Forelimb muscle (tissue), 1 donor: ENCODE measurements around the gene ARID1A. TPM values are rescaled to one million over a fixed set of nuclear protein-coding genes. Genes with fewer than 3 reads are reported as not detected.
"Not testable (repeated sequence)": the region's sequence is repeated elsewhere in the genome, so short reads cannot be mapped to it uniquely, and the experiment has no call there.

Source experiments
- DNase-seq: peaks from one replicate; pipeline ENCODE4 v3.0.0-alpha.2; 2013; ENCODE audit warnings: low read depth
- polyA plus RNA-seq: library from polyadenylated mRNA; unstranded; fragments of 120-200 nt; gene quantifications from one replicate; pipeline ENCODE4 v1.2.1, GENCODE V29; 2013; ENCODE audit not compliant: insufficient read length

The ARID1A gene
- polyA plus RNA-seq, 1 donor: 41.5 TPM

DNA sequence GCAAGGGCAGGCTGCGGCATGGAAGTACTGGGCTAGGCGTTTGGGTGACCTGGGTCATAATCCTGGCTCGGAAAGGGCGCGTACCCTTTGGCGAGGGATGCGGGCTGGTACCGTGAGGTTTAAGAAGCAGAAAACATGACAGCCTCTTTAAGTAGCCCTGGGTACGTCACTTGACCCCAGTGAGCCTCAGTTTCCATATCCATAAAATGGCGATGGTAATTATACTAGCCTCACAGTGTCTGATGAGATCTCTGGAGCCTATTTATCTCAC lies 92.6 kb downstream of the ARID1A start:
- no peak for DNase-seq

DNA sequence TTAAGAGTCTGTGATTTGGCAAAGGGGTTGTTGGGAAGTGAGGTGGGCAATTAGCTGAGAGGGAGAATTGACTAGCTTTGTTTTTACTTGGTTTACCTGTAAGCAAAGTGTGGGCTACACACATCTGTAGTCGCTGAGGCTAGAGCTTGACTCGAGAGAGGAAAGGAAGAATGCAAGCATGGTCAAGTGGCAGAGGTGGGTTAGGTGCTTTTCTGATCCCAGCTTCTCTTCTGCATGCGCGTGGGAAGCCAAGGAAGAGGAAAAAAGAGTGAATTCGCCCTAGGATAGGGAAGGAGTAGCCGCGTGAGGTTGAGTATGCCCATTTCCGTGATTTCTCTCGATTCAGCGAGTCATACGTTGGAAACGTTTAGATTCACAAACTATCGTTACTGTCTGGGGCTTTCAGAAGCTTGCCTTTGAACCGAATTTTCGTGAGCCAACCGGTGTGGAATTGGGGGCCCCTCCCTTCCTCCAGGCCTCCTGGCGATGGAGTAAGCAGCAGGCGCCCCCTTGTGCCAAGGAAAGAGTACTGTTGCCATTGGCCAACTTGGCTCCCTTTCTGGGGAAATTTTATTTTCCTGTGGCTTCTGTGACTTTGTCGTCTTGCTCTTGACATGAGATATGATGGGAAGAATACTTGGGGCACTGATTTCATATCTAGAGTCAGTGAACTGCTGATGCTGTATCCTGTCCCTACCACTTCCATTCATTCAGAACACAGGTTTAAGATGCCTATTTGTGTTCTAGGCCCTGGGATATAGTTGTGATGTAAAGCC lies 93.2 kb downstream of the ARID1A start:
- DNase-seq: no peak

GRCh38 chr1:26789612-26789865 lies 93.7 kb downstream of the ARID1A start:
- DNase-seq: no peak

GRCh38 chr1:26789931-26790330 lies 94.1 kb downstream of the ARID1A start:
- DNase-seq: no peak

GRCh38 chr1:26790551-26790953 lies 94.7 kb downstream of the ARID1A start:
- DNase-seq: no peak

DNA sequence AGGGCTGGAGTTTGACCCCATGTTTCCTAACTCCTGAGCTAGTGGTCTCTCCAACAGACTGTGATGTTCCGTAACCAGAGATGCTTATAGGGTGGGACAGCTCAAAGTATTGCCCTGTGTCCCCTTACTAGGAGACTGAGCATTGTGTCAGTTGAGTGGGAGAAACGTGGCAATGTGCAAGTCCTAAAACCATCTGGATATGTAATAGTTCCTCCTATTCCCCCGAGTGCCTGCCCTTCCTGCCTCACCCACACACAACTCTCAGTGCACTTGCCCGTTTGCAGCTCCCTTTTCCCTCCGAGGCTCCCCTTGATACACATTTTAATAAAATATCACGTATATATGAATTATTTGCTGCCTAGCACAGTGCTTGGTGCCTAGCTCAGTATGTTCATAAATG lies 95.3 kb downstream of the ARID1A start:
- no peak for DNase-seq

GRCh38 chr1:26791626-26792025 lies 95.8 kb downstream of the ARID1A start:
- no peak for DNase-seq

DNA sequence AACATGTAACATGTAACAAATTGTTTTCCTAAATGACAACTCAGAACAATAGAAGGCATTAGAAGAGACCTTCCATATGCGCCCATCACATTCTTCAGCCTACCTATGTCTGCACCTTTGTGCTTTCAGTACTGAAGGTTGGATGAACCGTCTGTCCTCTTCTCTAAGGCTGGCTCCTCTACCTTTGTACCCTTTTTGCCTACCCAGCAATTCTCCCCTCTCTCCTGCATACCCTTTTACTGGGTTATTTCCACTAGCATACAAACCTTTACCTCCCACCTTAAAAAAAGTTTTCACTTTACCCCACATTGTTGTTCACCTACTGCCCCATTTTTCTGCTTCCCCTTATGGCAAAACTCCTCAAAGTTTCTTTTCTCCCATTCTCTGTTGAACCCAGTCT lies 97.1 kb downstream of the ARID1A start:
- no peak for DNase-seq

- no peak for DNase-seq
These were observed 98.6 kb downstream of the ARID1A start for GRCh38 chr1:26794391-26794790.

DNA sequence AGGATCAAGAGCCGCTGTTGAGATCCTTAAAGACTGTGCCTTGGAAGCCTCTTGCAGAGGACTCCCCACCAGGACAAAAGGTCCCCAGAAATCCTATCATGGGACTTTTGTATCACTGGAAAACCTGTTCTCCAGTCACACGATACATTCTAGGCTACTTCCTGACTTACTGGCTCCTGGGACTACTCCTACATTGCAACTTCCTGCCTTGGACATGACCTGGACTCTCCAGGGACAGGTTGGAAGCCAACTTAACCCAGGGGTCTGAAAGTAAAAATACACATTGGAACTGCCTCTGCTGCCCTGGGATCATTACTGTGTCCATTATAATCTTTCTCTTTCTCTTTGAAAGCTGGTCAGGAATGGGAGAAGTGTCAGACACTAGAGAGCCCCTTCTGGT lies 101.8 kb downstream of the ARID1A start:
- DNase-seq: no peak

- DNase-seq: no peak
These were observed 103.8 kb downstream of the ARID1A start for GRCh38 chr1:26799479-26800142.

GRCh38 chr1:26803932-26804331 lies 108.1 kb downstream of the ARID1A start:
- DNase-seq: not testable (repeated sequence)

GRCh38 chr1:26810105-26810504 lies 114.3 kb downstream of the ARID1A start:
- not testable (repeated sequence) for DNase-seq

DNA sequence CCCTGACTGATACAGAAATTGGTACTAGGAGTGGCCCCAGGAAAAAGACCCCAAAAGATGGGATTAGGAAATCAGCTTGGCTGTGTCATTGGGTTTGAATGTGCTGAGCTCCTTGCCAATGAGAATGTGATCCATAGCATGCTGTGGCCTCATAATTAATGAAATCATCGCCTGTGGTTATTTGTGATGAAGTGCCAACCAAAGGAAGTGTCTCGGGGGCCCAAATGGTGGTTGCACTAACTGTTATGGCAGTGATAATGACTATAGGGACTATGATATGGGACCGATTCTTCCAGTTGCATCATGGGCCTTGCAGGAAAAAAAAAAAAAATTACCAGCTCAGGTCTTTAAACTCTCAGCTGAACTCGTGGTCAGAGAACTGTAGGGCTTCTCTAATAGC lies 115.2 kb downstream of the ARID1A start:
- DNase-seq: no peak

DNA sequence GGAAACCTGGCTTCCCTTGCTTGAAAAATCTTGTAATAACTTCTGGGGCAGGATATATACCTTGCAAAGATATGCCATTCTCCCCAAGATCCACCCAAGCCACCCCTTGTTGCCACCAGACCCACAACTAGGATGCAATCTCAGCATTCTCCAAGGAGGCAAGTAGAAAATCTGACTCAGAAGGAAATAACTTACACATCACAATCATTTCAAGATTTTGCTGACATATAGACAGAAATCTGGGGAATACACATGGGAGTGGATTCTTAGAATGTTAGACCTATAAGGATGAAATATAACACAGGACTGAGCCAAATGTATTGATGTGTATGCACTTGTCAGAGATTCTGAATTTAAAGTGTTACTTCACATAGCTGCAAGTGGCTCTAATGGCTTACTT lies 115.9 kb downstream of the ARID1A start:
- DNase-seq: no peak

DNA sequence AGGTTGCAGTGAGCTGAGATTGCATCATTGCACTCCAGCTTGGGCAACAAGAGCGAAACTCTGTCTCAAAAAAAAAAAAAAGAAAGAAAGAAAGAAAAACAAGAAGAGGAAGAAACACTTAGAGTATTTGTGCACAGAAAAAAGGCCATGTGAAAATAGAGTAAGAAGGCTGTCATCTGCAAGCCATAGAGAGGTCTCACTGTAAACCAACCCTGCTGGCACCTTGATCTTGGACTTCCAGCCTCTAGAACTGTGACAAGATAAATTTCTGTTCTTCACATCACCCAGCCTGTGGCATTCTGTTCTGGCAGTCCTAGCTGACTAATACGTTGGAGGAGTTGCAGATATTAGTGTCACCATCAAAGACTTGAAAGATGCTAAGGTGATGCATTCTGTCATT lies 118.6 kb downstream of the ARID1A start:
- DNase-seq: no peak

DNA sequence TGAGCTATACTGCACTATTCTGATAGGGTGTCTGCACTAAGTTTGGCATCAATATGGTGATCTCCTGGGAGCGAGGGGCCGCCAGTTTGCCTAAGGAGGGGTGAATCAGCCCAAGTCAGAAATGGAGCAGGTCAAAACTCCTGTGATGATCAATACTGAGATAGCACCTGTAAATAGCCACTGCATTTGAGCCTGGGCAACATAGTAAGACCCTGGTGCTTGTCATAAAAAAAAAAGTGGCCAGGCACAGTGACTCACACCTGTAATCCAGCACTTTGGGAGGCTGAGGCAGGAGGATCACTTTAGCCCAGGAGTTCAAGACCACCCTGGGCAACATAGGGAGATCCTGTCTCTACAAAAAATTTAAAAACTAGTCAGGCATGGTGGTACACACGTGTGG lies 119.1 kb downstream of the ARID1A start:
- DNase-seq: no peak

- no peak for DNase-seq
These were observed 125.0 kb downstream of the ARID1A start for GRCh38 chr1:26820784-26821269.

DNA sequence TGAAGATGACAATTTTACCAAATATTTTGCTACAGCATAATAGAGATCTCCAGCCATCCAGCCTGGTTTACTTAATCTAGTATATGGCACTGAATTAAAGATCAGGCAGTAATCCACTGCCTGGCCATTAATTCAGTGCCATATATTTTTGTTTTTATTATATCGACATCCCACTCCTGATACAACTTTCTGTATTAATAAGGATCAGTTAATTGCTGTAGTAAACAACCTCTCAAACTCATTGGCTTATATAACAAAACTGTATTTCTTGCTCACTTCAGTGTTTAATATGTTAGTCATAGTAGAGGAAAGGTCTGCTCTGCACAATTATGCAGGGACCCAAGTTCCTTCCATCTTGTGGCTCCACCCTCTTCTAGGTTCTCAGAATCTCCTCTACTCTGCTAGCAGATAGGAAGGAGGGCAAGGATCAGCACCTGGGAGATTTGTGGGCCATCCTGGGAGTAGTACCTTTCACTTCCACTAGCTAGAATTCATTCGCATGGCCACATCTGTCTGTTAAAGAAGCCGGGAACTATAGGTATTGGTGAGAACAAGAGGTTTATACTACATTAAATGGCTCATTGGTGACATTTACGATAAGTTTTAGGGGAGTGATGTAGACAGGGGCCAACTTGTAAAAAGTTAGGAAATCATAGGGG lies 127.1 kb downstream of the ARID1A start:
- no peak for DNase-seq

DNA sequence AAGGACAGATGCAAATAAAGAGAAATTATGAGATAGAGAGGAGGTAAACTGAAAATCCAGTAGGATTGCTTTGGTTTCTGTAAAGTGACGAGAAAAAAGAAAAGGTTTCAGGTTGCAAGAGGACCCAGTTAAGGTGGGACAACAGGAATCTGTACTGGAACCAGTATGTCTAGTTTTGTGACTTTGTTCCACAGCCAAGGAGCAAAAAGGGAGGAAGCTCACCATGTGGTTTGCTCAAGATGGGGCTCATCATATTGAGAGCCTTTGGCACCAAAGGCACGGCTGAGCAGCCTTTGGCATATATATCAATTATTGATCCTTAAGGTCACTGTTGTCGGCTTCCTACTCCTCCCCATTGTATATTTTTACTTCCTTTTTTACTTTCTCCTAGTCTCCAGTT lies 128.9 kb downstream of the ARID1A start:
- DNase-seq: no peak

- no peak for DNase-seq
These were observed 130.7 kb downstream of the ARID1A start, which contains the start of gene ZDHHC18 for GRCh38 chr1:26826261-26827105. Gene ZDHHC18 (plus strand): TSS chr1:26826688. CDS start chr1:26826805, 117 bp downstream.

GRCh38 chr1:26827106-26827604 lies 131.3 kb downstream of the ARID1A start:
- DNase-seq: no peak
